Activated T-cell treated with anti-CD3 and anti-CD28 coated beads for 4 hours (primary cell): Measurements from ENCODE around the gene ZNF319.

ENCODE experiments used
- DNase-seq: peaks from one replicate; pipeline ENCODE4 v3.0.0-alpha.2; 2020

ZNF319 gene

GRCh38 chr16:57999971-58000705 lies at the start of gene ZNF319:
Gene ZNF319, minus strand, starts transcription at chr16:58000672. Its CDS starts 2,407 bp downstream, at chr16:57998265.
- DNase-seq: no peak

- no peak for DNase-seq
Measured at GRCh38 chr16:58049232-58050185, 49.0 kb upstream of the ZNF319 start.

GRCh38 chr16:58048494-58049231 lies 48.2 kb upstream of the ZNF319 start:
- DNase-seq: no peak

- DNase-seq: no peak
Measured at GRCh38 chr16:58047557-58048348, 47.3 kb upstream of the ZNF319 start.

- DNase-seq: no peak
Measured at GRCh38 chr16:58046936-58047335, 46.5 kb upstream of the ZNF319 start.

- no peak for DNase-seq
Measured at GRCh38 chr16:58046054-58046881, 45.8 kb upstream of the ZNF319 start.

GRCh38 chr16:58045096-58045495 lies 44.6 kb upstream of the ZNF319 start:
- DNase-seq: no peak

GRCh38 chr16:58044266-58045019 lies 44.0 kb upstream of the ZNF319 start:
- no peak for DNase-seq

- DNase-seq: no peak
Measured at GRCh38 chr16:58043571-58044155, 43.2 kb upstream of the ZNF319 start.

GRCh38 chr16:58042886-58043515 lies 42.5 kb upstream of the ZNF319 start:
- DNase-seq: no peak

GRCh38 chr16:58042001-58042885 lies 41.8 kb upstream of the ZNF319 start:
- DNase-seq: no peak

- no peak for DNase-seq
Measured at GRCh38 chr16:58041628-58041955, 41.1 kb upstream of the ZNF319 start.

- no peak for DNase-seq
Measured at GRCh38 chr16:58040945-58041627, 40.6 kb upstream of the ZNF319 start.

GRCh38 chr16:58040496-58040846 lies 40.0 kb upstream of the ZNF319 start:
- DNase-seq: no peak

GRCh38 chr16:58039829-58040495 lies 39.5 kb upstream of the ZNF319 start:
- no peak for DNase-seq

GRCh38 chr16:58038219-58038641 lies 37.8 kb upstream of the ZNF319 start:
- DNase-seq: no peak

- DNase-seq: no peak
Measured at GRCh38 chr16:58037365-58038057, 37.0 kb upstream of the ZNF319 start.
